Measurements from ENCODE around the gene SARNP. TPM values are rescaled to one million over a fixed set of nuclear protein-coding genes. Genes with fewer than 3 reads are reported as not detected.

SARNP gene
- total RNA-seq, 1 donor from 2014 or later: 54.0 TPM

- DNase-seq (ENCODE audit: low spot score) (no peak), ATAC-seq (no peak)
- intact Hi-C loops (cut with DNase I): no loop called here
Observed at GRCh38 chr12:55718624-55719275, 98.8 kb downstream of the SARNP start.

- ATAC-seq (no peak), DNase-seq (ENCODE audit: low spot score) (no peak)
- intact Hi-C loops (cut with DNase I): no loop called here
Observed at GRCh38 chr12:55718015-55718414, 99.5 kb downstream of the SARNP start.

GRCh38 chr12:55717011-55718007 lies 100.2 kb downstream of the SARNP start:
- no peak for ATAC-seq
- intact Hi-C loops (cut with DNase I): no loop called here
- no peak for DNase-seq (ENCODE audit: low spot score)

- DNase-seq (ENCODE audit: low spot score) (no peak), ATAC-seq (no peak)
- intact Hi-C loops (cut with DNase I): no loop called here
Observed at GRCh38 chr12:55716582-55716957, 101.0 kb downstream of the SARNP start.

- DNase-seq (ENCODE audit: low spot score) (peak; percentile 96), ATAC-seq (peak; percentile 88)
- intact Hi-C loops (cut with DNase I): no loop called here
Observed at GRCh38 chr12:55715833-55716581, 101.5 kb downstream of the SARNP start, which contains the start of gene BLOC1S1. Gene BLOC1S1, plus strand, starts transcription at chr12:55716046. Its CDS starts 6 bp downstream, at chr12:55716052.

GRCh38 chr12:55715169-55715764 lies 102.3 kb downstream of the SARNP start:
- intact Hi-C loops (cut with DNase I): no loop called here
- DNase-seq (ENCODE audit: low spot score) (no peak), ATAC-seq (no peak)

- ATAC-seq (no peak), DNase-seq (ENCODE audit: low spot score) (no peak)
- intact Hi-C loops (cut with DNase I): no loop called here
Observed at GRCh38 chr12:55713721-55714120, 103.8 kb downstream of the SARNP start.

GRCh38 chr12:55712700-55713415 lies 104.7 kb downstream of the SARNP start:
- DNase-seq (ENCODE audit: low spot score) (no peak), ATAC-seq (no peak)
- intact Hi-C loops (cut with DNase I): no loop called here

- intact Hi-C loops (cut with DNase I): no loop called here
- peak; percentile 7 for ATAC-seq
Observed at GRCh38 chr12:55711786-55712553, 105.6 kb downstream of the SARNP start.

GRCh38 chr12:55708695-55709233 lies 108.8 kb downstream of the SARNP start:
- DNase-seq (ENCODE audit: low spot score) (no peak), ATAC-seq (peak; percentile 16)
- intact Hi-C loops (cut with DNase I): no loop called here

More at GRCh38 chr12:55711786-55712553, 105.6 kb downstream of the SARNP start:
- peak; percentile 82 for DNase-seq (ENCODE audit: low spot score)

GRCh38 chr12:55707841-55708694 lies 109.5 kb downstream of the SARNP start, which contains the start of gene ITGA7:
Gene ITGA7, minus strand, starts transcription at chr12:55707904. Its CDS starts 222 bp downstream, at chr12:55707682.
- DNase-seq (ENCODE audit: low spot score) (peak; percentile 89), ATAC-seq (peak; percentile 64)
- intact Hi-C loops (cut with DNase I): no loop called here

Other genes starting within 250 kb of the SARNP start
- gene OR2AP1, start 245.3 kb downstream of the SARNP start, total RNA-seq: not detected
- not detected for gene OR10P1, start 180.8 kb downstream of the SARNP start, total RNA-seq
- 307 TPM for gene ITGA7, start 109.8 kb downstream of the SARNP start, total RNA-seq
- 171 TPM for gene BLOC1S1, start 101.7 kb downstream of the SARNP start, total RNA-seq
- gene RDH5, start 97.3 kb downstream of the SARNP start, total RNA-seq: 23.3 TPM
- 870 TPM for gene CD63, start 88.7 kb downstream of the SARNP start, total RNA-seq
- 10.0 TPM for gene GDF11, start 74.6 kb downstream of the SARNP start, total RNA-seq
- gene ORMDL2, start 317 bp upstream of the SARNP start, total RNA-seq: 25.2 TPM
- gene DNAJC14, start 11.9 kb upstream of the SARNP start, total RNA-seq: 23.4 TPM
- gene MMP19, start 25.2 kb upstream of the SARNP start, total RNA-seq: 9.1 TPM
- 21.8 TPM for gene PYM1, start 110.2 kb upstream of the SARNP start, total RNA-seq
- gene DGKA, start 113.4 kb upstream of the SARNP start, total RNA-seq: 31.8 TPM
- gene PMEL, start 148.3 kb upstream of the SARNP start, total RNA-seq: 0.49 TPM
- gene CDK2, start 149.1 kb upstream of the SARNP start, total RNA-seq: 14.4 TPM
- 143 TPM for gene RAB5B, start 156.4 kb upstream of the SARNP start, total RNA-seq
- gene SUOX, start 179.6 kb upstream of the SARNP start, total RNA-seq: 20.3 TPM
- 13.7 TPM for gene IKZF4, start 203.3 kb upstream of the SARNP start, total RNA-seq
- 93.6 TPM for gene RPS26, start 224.2 kb upstream of the SARNP start, total RNA-seq